Esophagus muscularis mucosa (tissue), 4 donors: ENCODE data around the gene LUZP4.

Experiments used
- EP300 ChIP-seq: sonication (generic); formaldehyde crosslinking; IDR thresholded peaks from one replicate; pipeline ENCODE4 v1.6.1; 2017; ENCODE audit warnings: antibody characterized with exemption
- POLR2A ChIP-seq: fragments of 450-650 bp; IDR thresholded peaks from one replicate; pipeline ENCODE4 v1.6.1; 2017; ENCODE audit warnings: antibody characterized with exemption, moderate library complexity, mild to moderate bottlenecking, low read depth
- POLR2AphosphoS5 ChIP-seq, 2 donors: sonication (generic); formaldehyde crosslinking; IDR thresholded peaks; one replicate each; pipeline ENCODE4 v1.6.1; 2017; ENCODE audit warnings: antibody characterized with exemption in 2 of 2
- TF ChIP-seq, protein P1 (sequence below), 3 experiments: fragments of 200-600 bp in 2 of 3; fragments of 450-650 bp in 1 of 3; sonication (generic) in 2 of 3; IDR thresholded peaks; one replicate each; pipeline ENCODE4 v1.5.1; 2017 to 2019; ENCODE audit warnings: antibody characterized with exemption in 3 of 3, mild to moderate bottlenecking in 2 of 3, moderate library complexity in 1 of 3

DNA sequence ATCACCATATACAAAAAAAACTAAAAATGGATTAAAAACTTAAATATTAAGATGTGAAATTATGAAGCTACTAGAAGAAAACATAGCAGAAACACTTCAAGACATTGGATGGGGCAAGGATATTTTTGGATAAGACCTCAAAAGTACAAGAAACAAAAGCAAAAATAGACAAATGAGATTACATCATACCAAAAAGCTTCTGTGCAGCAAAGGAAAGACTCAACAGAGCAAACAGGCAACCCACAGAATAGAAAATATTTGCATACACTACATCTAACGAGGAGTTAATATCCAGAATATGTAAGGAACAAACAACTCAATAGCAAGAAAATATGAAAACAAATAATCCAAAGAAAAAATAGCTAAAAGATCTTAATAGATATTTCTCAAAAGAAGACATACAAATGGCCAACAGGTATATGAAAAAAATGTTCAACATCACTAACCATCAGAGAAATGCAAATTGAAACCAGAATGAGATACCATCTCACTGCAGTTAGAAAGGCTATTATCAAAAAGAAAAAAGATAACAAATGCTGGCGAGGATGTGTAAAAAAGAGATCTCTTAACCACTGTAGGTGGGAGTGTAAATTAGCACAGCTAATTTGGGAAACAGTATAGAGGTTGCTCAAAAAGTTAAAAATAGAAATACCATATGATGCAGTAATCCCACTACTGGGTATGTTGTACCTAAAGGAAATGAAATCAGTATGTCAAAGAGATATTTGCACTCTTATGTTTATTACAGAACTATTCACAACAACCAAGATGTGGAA, 37.9 kb upstream of the LUZP4 start:
- TF ChIP-seq, protein P1, sequence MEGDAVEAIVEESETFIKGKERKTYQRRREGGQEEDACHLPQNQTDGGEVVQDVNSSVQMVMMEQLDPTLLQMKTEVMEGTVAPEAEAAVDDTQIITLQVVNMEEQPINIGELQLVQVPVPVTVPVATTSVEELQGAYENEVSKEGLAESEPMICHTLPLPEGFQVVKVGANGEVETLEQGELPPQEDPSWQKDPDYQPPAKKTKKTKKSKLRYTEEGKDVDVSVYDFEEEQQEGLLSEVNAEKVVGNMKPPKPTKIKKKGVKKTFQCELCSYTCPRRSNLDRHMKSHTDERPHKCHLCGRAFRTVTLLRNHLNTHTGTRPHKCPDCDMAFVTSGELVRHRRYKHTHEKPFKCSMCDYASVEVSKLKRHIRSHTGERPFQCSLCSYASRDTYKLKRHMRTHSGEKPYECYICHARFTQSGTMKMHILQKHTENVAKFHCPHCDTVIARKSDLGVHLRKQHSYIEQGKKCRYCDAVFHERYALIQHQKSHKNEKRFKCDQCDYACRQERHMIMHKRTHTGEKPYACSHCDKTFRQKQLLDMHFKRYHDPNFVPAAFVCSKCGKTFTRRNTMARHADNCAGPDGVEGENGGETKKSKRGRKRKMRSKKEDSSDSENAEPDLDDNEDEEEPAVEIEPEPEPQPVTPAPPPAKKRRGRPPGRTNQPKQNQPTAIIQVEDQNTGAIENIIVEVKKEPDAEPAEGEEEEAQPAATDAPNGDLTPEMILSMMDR (IDR thresholded peaks at IDR 0.05), result no peak
- TF ChIP-seq EP300 (no peak), POLR2A (no peak), POLR2AphosphoS5 (IDR thresholded peaks at IDR 0.05) (no peak)
